ENCODE data around the gene USP19.

The USP19 gene

DNA sequence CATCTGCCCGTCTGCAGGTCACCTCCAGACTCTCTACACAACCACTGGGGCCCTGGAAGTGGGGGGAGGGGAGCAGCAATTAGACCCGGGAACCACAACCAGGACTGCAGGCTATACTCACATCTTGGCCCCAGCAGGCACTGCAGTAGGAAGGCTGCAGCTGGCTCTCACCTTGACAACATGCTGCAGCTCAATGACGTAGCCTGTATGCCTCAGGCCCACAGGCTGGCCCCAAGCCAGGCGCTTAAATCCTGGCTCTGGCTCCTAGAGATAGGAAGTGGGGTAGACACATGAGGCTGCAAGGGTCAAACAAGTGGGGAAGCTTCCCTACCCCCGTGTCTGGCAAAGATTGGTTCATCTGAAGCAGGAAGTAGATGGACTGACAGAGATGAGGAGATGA lies 22.2 kb downstream of the USP19 start:
- no peak for DNase-seq (ENCODE audit: insufficient read length)
- no peak for TF ChIP-seq POLR2AphosphoS5 (IDR thresholded peaks at IDR 0.05; ENCODE audit: low read depth, low read length)
- no peak for TF ChIP-seq POLR2A (IDR thresholded peaks at IDR 0.05; ENCODE audit: low read depth, low read length)
- no peak for TF ChIP-seq TAF1 (IDR thresholded peaks at IDR 0.05; ENCODE audit: borderline replicate concordance, low read depth, low read length)
- no peak for FAIRE-seq

- DNase-seq (ENCODE audit: insufficient read length) (peak; percentile 88), FAIRE-seq (peak; percentile 96)
- TF ChIP-seq POLR2AphosphoS5 (IDR thresholded peaks at IDR 0.05; ENCODE audit: low read depth, low read length), result peak; percentile 80
- peak; percentile 92; the same call in 1 of the 2 replicates for TF ChIP-seq TAF1 (IDR thresholded peaks at IDR 0.05; ENCODE audit: borderline replicate concordance, low read depth, low read length)
- peak; percentile 85 for TF ChIP-seq POLR2A (IDR thresholded peaks at IDR 0.05; ENCODE audit: low read depth, low read length)
These were observed 26.5 kb downstream of the USP19 start, which contains the start of gene QRICH1 for GRCh38 chr3:49093853-49094767. TSS of gene QRICH1 (minus strand) at chr3:49094071. CDS start at chr3:49077017, 17,054 bp downstream.

DNA sequence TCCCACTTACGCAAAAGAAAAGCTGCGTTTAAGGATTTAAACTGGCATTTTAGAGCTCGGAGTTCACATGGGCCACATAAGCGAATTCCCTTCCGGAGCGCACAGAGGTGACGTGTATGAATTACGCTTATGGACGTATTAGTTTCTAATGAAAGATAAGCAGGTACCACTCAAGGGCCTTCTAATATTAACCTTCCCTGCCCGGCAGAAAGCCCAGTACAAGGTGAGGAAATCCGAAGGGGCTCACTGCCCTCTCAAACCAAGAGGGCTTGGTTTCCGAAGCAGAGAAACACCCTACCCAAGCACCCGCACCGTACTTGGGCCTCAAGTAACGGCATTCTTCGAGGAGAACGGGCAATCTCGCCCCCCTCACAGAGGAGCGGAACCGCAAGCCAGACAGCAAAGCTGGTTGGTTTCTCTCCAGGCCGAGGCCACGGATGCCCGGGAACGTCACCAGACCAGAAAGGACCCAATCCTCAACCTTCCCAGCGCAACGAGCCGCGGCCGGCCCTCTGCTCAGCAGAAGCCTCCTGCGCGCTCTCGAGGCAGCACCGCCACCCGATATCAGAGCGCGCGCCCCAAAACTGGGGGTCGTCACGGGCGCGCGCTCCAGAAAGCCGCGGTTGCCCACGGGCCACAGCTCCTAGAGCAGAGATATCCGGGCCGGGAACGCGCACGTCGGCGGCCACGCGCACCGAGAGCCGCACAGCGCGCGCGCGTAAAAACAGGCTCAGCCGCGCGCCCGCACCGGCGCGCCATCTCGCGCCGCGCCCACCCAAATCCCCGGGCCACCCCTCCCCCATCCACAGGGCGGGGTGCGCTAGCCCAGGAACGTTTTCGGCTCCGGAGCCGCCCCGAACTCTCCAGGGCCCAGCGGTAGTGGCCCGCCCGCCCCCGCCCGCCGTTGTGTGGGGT lies 27.4 kb downstream of the USP19 start:
- no peak for TF ChIP-seq TAF1 (IDR thresholded peaks at IDR 0.05; ENCODE audit: borderline replicate concordance, low read depth, low read length)
- TF ChIP-seq POLR2AphosphoS5 (IDR thresholded peaks at IDR 0.05; ENCODE audit: low read depth, low read length), result no peak; the same call in 1 of the 2 replicates
- TF ChIP-seq POLR2A (IDR thresholded peaks at IDR 0.05; ENCODE audit: low read depth, low read length), result no peak; the same call in 1 of the 2 replicates
- FAIRE-seq, result peak; percentile 93
- peak; percentile 58 for DNase-seq (ENCODE audit: insufficient read length)

DNA sequence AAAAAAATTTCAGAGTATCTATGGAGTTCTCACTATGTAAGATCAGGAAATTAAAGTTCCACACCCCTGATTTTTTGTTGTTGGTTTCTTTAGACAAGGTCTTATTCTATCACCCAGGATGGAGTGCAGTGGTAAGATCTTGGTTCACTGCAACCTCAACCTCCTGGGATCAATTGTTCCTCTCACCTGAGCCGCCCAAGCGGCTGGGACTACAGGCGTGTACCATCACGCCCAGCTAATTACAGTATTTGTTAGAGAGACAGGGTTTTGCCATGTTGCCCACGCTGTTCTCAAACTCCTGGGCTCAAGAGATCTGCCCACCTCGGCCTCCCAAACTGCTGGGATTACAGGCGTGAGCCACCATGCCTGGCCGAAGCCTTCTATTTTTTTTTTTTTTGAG lies 39.2 kb downstream of the USP19 start:
- DNase-seq (ENCODE audit: insufficient read length), result no peak
- TF ChIP-seq TAF1 (IDR thresholded peaks at IDR 0.05; ENCODE audit: borderline replicate concordance, low read depth, low read length) (no peak), POLR2A (IDR thresholded peaks at IDR 0.05; ENCODE audit: low read depth, low read length) (no peak), POLR2AphosphoS5 (IDR thresholded peaks at IDR 0.05; ENCODE audit: low read depth, low read length) (no peak)
- peak; percentile 9 for FAIRE-seq

GRCh38 chr3:49079270-49079669 lies 41.4 kb downstream of the USP19 start:
- FAIRE-seq (no peak), DNase-seq (ENCODE audit: insufficient read length) (no peak)
- no peak for TF ChIP-seq TAF1 (IDR thresholded peaks at IDR 0.05; ENCODE audit: borderline replicate concordance, low read depth, low read length)
- TF ChIP-seq POLR2AphosphoS5 (IDR thresholded peaks at IDR 0.05; ENCODE audit: low read depth, low read length), result no peak
- no peak for TF ChIP-seq POLR2A (IDR thresholded peaks at IDR 0.05; ENCODE audit: low read depth, low read length)

GRCh38 chr3:49076646-49077045 lies 44.0 kb downstream of the USP19 start:
- FAIRE-seq, result no peak
- DNase-seq (ENCODE audit: insufficient read length), result no peak
- TF ChIP-seq TAF1 (IDR thresholded peaks at IDR 0.05; ENCODE audit: borderline replicate concordance, low read depth, low read length), result no peak

GRCh38 chr3:49076116-49076515 lies 44.5 kb downstream of the USP19 start:
- FAIRE-seq, result no peak
- TF ChIP-seq POLR2AphosphoS5 (IDR thresholded peaks at IDR 0.05; ENCODE audit: low read depth, low read length), result no peak
- TF ChIP-seq TAF1 (IDR thresholded peaks at IDR 0.05; ENCODE audit: borderline replicate concordance, low read depth, low read length), result no peak
- no peak for TF ChIP-seq POLR2A (IDR thresholded peaks at IDR 0.05; ENCODE audit: low read depth, low read length)

More at GRCh38 chr3:49076116-49076515, 44.5 kb downstream of the USP19 start:
- no peak for DNase-seq (ENCODE audit: insufficient read length)

Data from GM12892 (cell line).